ENCODE results near the gene STRBP. TPM values are rescaled to one million over a fixed set of nuclear protein-coding genes. Genes with fewer than 3 reads are reported as not detected.

Gene STRBP
- total and polyA plus RNA-seq, 4 experiments from 2014 or later: 17.5 to 23.8 (median 21.3) TPM

- CTCF ChIA-PET (ENCODE audit: partially characterized antibody): no interaction called here
- H3K4me3 ChIP-seq (ENCODE audit: low read length in 2 of 2): no peak overlapping the region
These were observed 140.8 kb downstream of the STRBP start for GRCh38 chr9:123127512-123128075.

GRCh38 chr9:123121457-123121856 lies 146.9 kb downstream of the STRBP start:
- no peak overlapping the region for H3K27ac ChIP-seq (ENCODE audit: low read depth, low read length)
- H3K9me3 ChIP-seq (ENCODE audit: control insufficient read depth in 1 of 2, low read length in 2 of 2): no peaks in the 10 kb centered on the region
- intact Hi-C loops (cut with micrococcal nuclease): no loop called here
- Mint-ChIP-seq H3K36me3 (peaks cover 17 to 26% of the 10 kb centered on the region in 2 donors), H3K27ac (no peak overlapping the region), H3K27me3 (no peaks in the 10 kb centered on the region), H3K9me3 (no peaks in the 10 kb centered on the region), H3K4me3 (no peak overlapping the region), H3K4me1 (no peaks in the 10 kb centered on the region)
- no peaks in the 10 kb centered on the region for H3K4me1 ChIP-seq (ENCODE audit: insufficient read depth, low read length)
- CTCF ChIA-PET (ENCODE audit: partially characterized antibody): interaction anchor here (0.9 kb wide), 1 partner anchor 9 kb away, joined by 3 read pairs; no protein-coding TSS in a partner anchor
- no peaks in the 10 kb centered on the region for H3K27me3 ChIP-seq (ENCODE audit: insufficient read depth, low read length)
- no peaks in the 10 kb centered on the region for H3K36me3 ChIP-seq (ENCODE audit: insufficient read depth, low read length)
- no peak for DNase-seq
- H3K4me3 ChIP-seq (ENCODE audit: low read length in 2 of 2): no peak overlapping the region
- POLR2A ChIA-PET (ENCODE audit: partially characterized antibody): no interaction called here

More at GRCh38 chr9:123127512-123128075, 140.8 kb downstream of the STRBP start:
- intact Hi-C loops (cut with micrococcal nuclease): no loop called here
- H3K9me3 Mint-ChIP-seq: no peaks in the 10 kb centered on the region
- Histone ChIP-seq H3K27me3 (ENCODE audit: insufficient read depth, low read length) (no peaks in the 10 kb centered on the region), H3K36me3 (ENCODE audit: insufficient read depth, low read length) (no peaks in the 10 kb centered on the region), H3K9me3 (ENCODE audit: control insufficient read depth in 1 of 2, low read length in 2 of 2) (no peaks in the 10 kb centered on the region), H3K4me1 (ENCODE audit: insufficient read depth, low read length) (no peaks in the 10 kb centered on the region), H3K27ac (ENCODE audit: low read depth, low read length) (no peak overlapping the region)
- no peaks in the 10 kb centered on the region for H3K27me3 Mint-ChIP-seq
- no peak for DNase-seq
- H3K4me3 Mint-ChIP-seq: no peak overlapping the region
- POLR2A ChIA-PET (ENCODE audit: partially characterized antibody): no interaction called here
- H3K4me1 Mint-ChIP-seq: no peaks in the 10 kb centered on the region
- peaks cover 33% of the 10 kb centered on the region in 2 donors for H3K36me3 Mint-ChIP-seq
- H3K27ac Mint-ChIP-seq: no peak overlapping the region

DNA sequence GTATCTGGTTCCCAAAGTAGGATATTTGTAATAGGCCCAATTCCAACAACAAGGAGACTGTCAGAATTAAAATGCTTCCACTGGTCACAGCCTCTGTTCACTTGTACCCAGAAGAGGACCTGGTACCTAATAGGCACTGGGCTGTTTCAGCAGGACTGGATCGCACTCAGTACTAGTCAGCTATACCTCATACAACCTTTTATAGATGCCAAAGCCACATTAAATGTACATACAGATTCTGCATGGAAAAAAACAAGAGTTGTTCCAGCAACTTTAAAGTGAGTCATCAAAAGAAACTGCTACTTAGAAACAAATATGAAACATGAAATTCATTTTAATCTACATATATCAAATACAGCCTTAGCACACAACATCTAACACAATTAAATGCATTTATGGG lies 147.4 kb downstream of the STRBP start:
- ChIA-PET CTCF (ENCODE audit: partially characterized antibody) (interaction anchor here (0.9 kb wide), 1 partner anchor 9 kb away, joined by 3 read pairs; no protein-coding TSS in a partner anchor), POLR2A (ENCODE audit: partially characterized antibody) (no interaction called here)
- intact Hi-C loops (cut with micrococcal nuclease): no loop called here

GRCh38 chr9:123120131-123120530 lies 148.3 kb downstream of the STRBP start:
- H3K9me3 ChIP-seq (ENCODE audit: control insufficient read depth in 1 of 2, low read length in 2 of 2): no peaks in the 10 kb centered on the region
- ChIA-PET CTCF (ENCODE audit: partially characterized antibody) (interaction anchor here (0.7 kb wide), 1 partner anchor 230 kb away, joined by 3 read pairs; no protein-coding TSS in a partner anchor), POLR2A (ENCODE audit: partially characterized antibody) (no interaction called here)
- no peak overlapping the region for H3K27ac ChIP-seq (ENCODE audit: low read depth, low read length)
- Mint-ChIP-seq H3K27ac (no peak overlapping the region), H3K9me3 (no peaks in the 10 kb centered on the region), H3K4me1 (no peaks in the 10 kb centered on the region), H3K27me3 (no peaks in the 10 kb centered on the region), H3K4me3 (no peak overlapping the region), H3K36me3 (peaks cover 14 to 19% of the 10 kb centered on the region in 2 donors)
- H3K27me3 ChIP-seq (ENCODE audit: insufficient read depth, low read length): no peaks in the 10 kb centered on the region
- no peaks in the 10 kb centered on the region for H3K36me3 ChIP-seq (ENCODE audit: insufficient read depth, low read length)
- no peak for DNase-seq
- no peaks in the 10 kb centered on the region for H3K4me1 ChIP-seq (ENCODE audit: insufficient read depth, low read length)
- intact Hi-C loops (cut with micrococcal nuclease): no loop called here
- H3K4me3 ChIP-seq (ENCODE audit: low read length in 2 of 2): no peak overlapping the region

More for the DNA sequence above, 147.4 kb downstream of the STRBP start:
- Mint-ChIP-seq H3K36me3 (peaks cover 17 to 22% of the 10 kb centered on the region in 2 donors), H3K4me3 (no peak overlapping the region), H3K27me3 (no peaks in the 10 kb centered on the region), H3K27ac (peak overlapping the region in 1 of 7 donors; percentile 61), H3K9me3 (no peaks in the 10 kb centered on the region), H3K4me1 (no peaks in the 10 kb centered on the region)
- H3K9me3 ChIP-seq (ENCODE audit: control insufficient read depth in 1 of 2, low read length in 2 of 2): no peaks in the 10 kb centered on the region
- no peak overlapping the region for H3K4me3 ChIP-seq (ENCODE audit: low read length in 2 of 2)
- no peak overlapping the region for H3K27ac ChIP-seq (ENCODE audit: low read depth, low read length)
- no peaks in the 10 kb centered on the region for H3K36me3 ChIP-seq (ENCODE audit: insufficient read depth, low read length)
- no peaks in the 10 kb centered on the region for H3K27me3 ChIP-seq (ENCODE audit: insufficient read depth, low read length)
- no peak for DNase-seq
- no peaks in the 10 kb centered on the region for H3K4me1 ChIP-seq (ENCODE audit: insufficient read depth, low read length)

GRCh38 chr9:123119566-123119965 lies 148.8 kb downstream of the STRBP start:
- H3K27me3 Mint-ChIP-seq: no peaks in the 10 kb centered on the region
- no peaks in the 10 kb centered on the region for H3K4me1 Mint-ChIP-seq
- no peak overlapping the region for H3K4me3 ChIP-seq (ENCODE audit: low read length in 2 of 2)
- ChIA-PET POLR2A (ENCODE audit: partially characterized antibody) (no interaction called here), CTCF (ENCODE audit: partially characterized antibody) (interaction anchor here (0.7 kb wide), 1 partner anchor 230 kb away, joined by 3 read pairs; no protein-coding TSS in a partner anchor)
- no peaks in the 10 kb centered on the region for H3K9me3 ChIP-seq (ENCODE audit: control insufficient read depth in 1 of 2, low read length in 2 of 2)
- H3K27ac ChIP-seq (ENCODE audit: low read depth, low read length): no peak overlapping the region
- intact Hi-C loops (cut with micrococcal nuclease): no loop called here
- H3K27me3 ChIP-seq (ENCODE audit: insufficient read depth, low read length): no peaks in the 10 kb centered on the region
- H3K4me1 ChIP-seq (ENCODE audit: insufficient read depth, low read length): no peaks in the 10 kb centered on the region
- H3K36me3 Mint-ChIP-seq: peaks cover 14 to 23% of the 10 kb centered on the region in 2 donors
- no peaks in the 10 kb centered on the region for H3K9me3 Mint-ChIP-seq
- H3K36me3 ChIP-seq (ENCODE audit: insufficient read depth, low read length): no peaks in the 10 kb centered on the region
- no peak overlapping the region for H3K27ac Mint-ChIP-seq
- DNase-seq: no peak
- no peak overlapping the region for H3K4me3 Mint-ChIP-seq

DNA sequence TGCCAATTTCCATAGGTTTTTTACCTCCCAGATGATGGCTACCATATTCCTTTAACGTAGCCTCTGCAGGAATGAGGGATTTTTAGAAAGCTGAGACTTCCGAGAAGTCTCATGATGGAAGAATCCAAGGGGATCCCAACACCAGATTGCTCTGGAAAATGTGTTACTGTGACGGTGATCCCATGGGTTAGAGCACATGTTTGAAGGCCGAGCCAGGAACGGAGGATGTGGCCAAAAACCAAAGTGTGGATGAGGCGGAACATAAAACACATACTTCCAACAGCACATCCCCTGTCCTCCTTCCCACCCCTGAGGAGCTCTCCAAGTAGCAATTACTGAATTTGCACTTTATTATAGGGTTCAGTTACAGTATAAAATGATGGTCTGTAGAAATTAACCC lies 152.3 kb downstream of the STRBP start:
- intact Hi-C loops (cut with micrococcal nuclease): no loop called here
- ChIA-PET POLR2A (ENCODE audit: partially characterized antibody) (no interaction called here), CTCF (ENCODE audit: partially characterized antibody) (no interaction called here)
- H3K27ac ChIP-seq (ENCODE audit: low read depth, low read length): no peak overlapping the region
- Mint-ChIP-seq H3K27me3 (no peaks in the 10 kb centered on the region), H3K27ac (peak overlapping the region in 3 of 7 donors; percentile 10 to 76 (median 37)), H3K36me3 (peaks cover 9 to 15% of the 10 kb centered on the region in 2 donors), H3K9me3 (peaks cover 0 to 4% (median 0%) of the 10 kb centered on the region in 8 donors), H3K4me1 (peaks cover 5 to 25% (median 15%) of the 10 kb centered on the region in 4 donors), H3K4me3 (no peak overlapping the region)
- no peaks in the 10 kb centered on the region for H3K9me3 ChIP-seq (ENCODE audit: control insufficient read depth in 1 of 2, low read length in 2 of 2)
- no peaks in the 10 kb centered on the region for H3K27me3 ChIP-seq (ENCODE audit: insufficient read depth, low read length)
- no peak overlapping the region for H3K4me3 ChIP-seq (ENCODE audit: low read length in 2 of 2)
- H3K36me3 ChIP-seq (ENCODE audit: insufficient read depth, low read length): no peaks in the 10 kb centered on the region
- DNase-seq: no peak
- H3K4me1 ChIP-seq (ENCODE audit: insufficient read depth, low read length): peaks cover 12% of the 10 kb centered on the region

- Mint-ChIP-seq H3K4me1 (peaks cover 5 to 29% (median 18%) of the 10 kb centered on the region in 4 donors), H3K36me3 (peaks cover 9 to 15% of the 10 kb centered on the region in 2 donors), H3K27ac (peak overlapping the region in 1 of 7 donors; percentile 76), H3K4me3 (no peak overlapping the region), H3K27me3 (no peaks in the 10 kb centered on the region), H3K9me3 (peaks cover 0 to 4% (median 0%) of the 10 kb centered on the region in 8 donors)
- Histone ChIP-seq H3K9me3 (ENCODE audit: control insufficient read depth in 1 of 2, low read length in 2 of 2) (no peaks in the 10 kb centered on the region), H3K27ac (ENCODE audit: low read depth, low read length) (no peak overlapping the region), H3K4me1 (ENCODE audit: insufficient read depth, low read length) (peaks cover 12% of the 10 kb centered on the region), H3K36me3 (ENCODE audit: insufficient read depth, low read length) (peaks cover under 1% of the 10 kb centered on the region), H3K4me3 (ENCODE audit: low read length in 2 of 2) (no peak overlapping the region), H3K27me3 (ENCODE audit: insufficient read depth, low read length) (no peaks in the 10 kb centered on the region)
- intact Hi-C loops (cut with micrococcal nuclease): no loop called here
- CTCF ChIA-PET (ENCODE audit: partially characterized antibody): no interaction called here
- no peak for DNase-seq
- POLR2A ChIA-PET (ENCODE audit: partially characterized antibody): no interaction called here
These were observed 153.1 kb downstream of the STRBP start for GRCh38 chr9:123115146-123115913.

All from CD4-positive, alpha-beta memory T cell (primary cell).